Liver (tissue), 9 donors: Measurements from ENCODE around the gene RXRB. TPM values are rescaled to one million over a fixed set of nuclear protein-coding genes. Genes with fewer than 3 reads are reported as not detected.

Experiments
- DNase-seq: peaks from one replicate; pipeline ENCODE4 v3.0.0-alpha.2; 2017; ENCODE audit warnings: low spot score
- H3K27ac ChIP-seq, 2 donors: one replicate each; pipeline ENCODE4 v1.7.0; 2013; ENCODE audit warnings: inconsistent platforms in 2 of 2, low read length in 2 of 2, control low read depth in 1 of 2, low read depth in 1 of 2, mild to moderate bottlenecking in 1 of 2
- H3K27me3 ChIP-seq, 4 donors: one replicate each; pipeline versions ENCODE4 v1.6.1 to v1.7.0; 2013; ENCODE audit warnings: low read length in 3 of 4, inconsistent platforms in 1 of 4, mild to moderate bottlenecking in 1 of 4, moderate library complexity in 1 of 4; ENCODE audit not compliant: control insufficient read depth in 4 of 4, insufficient read depth in 4 of 4
- H3K36me3 ChIP-seq, 4 donors: one replicate each; pipeline versions ENCODE4 v1.6.1 to v1.7.0; 2013; ENCODE audit warnings: low read length in 3 of 4, mild to moderate bottlenecking in 3 of 4, low read depth in 1 of 4, moderate library complexity in 1 of 4; ENCODE audit not compliant: control insufficient read depth in 4 of 4, insufficient read depth in 3 of 4
- H3K4me1 ChIP-seq, 4 donors: one replicate each; pipeline versions ENCODE4 v1.6.1 to v1.7.0; 2013; ENCODE audit warnings: low read length in 3 of 4, mild to moderate bottlenecking in 3 of 4, moderate library complexity in 1 of 4; ENCODE audit not compliant: control insufficient read depth in 4 of 4, insufficient read depth in 4 of 4
- H3K4me3 ChIP-seq, 3 donors: one replicate each; pipeline versions ENCODE4 v1.6.1 to v1.7.0; 2013; ENCODE audit warnings: low read length in 3 of 3, control low read depth in 1 of 3, low read depth in 1 of 3, mild to moderate bottlenecking in 1 of 3
- H3K9ac ChIP-seq, 2 donors: one replicate each; pipeline ENCODE4 v1.7.0; 2013; ENCODE audit warnings: low read length in 2 of 2, mild to moderate bottlenecking in 2 of 2, moderate library complexity in 2 of 2, control low read depth in 1 of 2, low read depth in 1 of 2
- H3K9me3 ChIP-seq, 4 donors: one replicate each; pipeline versions ENCODE4 v1.6.1 to v1.7.0; 2013; ENCODE audit warnings: low read length in 3 of 4; ENCODE audit not compliant: control insufficient read depth in 4 of 4
- EGR1 ChIP-seq, 2 donors: IDR thresholded peaks; 2 replicates each; pipeline ENCODE4 v1.6.1; 2016 to 2018; ENCODE audit warnings: antibody characterized with exemption in 2 of 2, low read depth in 2 of 2
- FOXA1 ChIP-seq: IDR thresholded peaks from 2 replicates; pipeline ENCODE4 v1.6.1; 2016; ENCODE audit warnings: antibody characterized with exemption
- FOXA2 ChIP-seq: IDR thresholded peaks from 2 replicates; pipeline ENCODE4 v1.6.1; 2016; ENCODE audit warnings: antibody characterized with exemption
- GABPA ChIP-seq, 2 donors: IDR thresholded peaks in 1 of 2; conservative IDR thresholded peaks in 1 of 2; 2 replicates each; pipeline ENCODE4 v1.6.1; 2016; ENCODE audit warnings: antibody characterized with exemption in 2 of 2, mild to moderate bottlenecking in 1 of 2, moderate library complexity in 1 of 2
- HNF4A ChIP-seq, 2 donors: conservative IDR thresholded peaks; 2 replicates each; pipeline ENCODE4 v1.6.1; 2016; ENCODE audit warnings: antibody characterized with exemption in 2 of 2, mild to moderate bottlenecking in 2 of 2
- HNF4G ChIP-seq: IDR thresholded peaks from 2 replicates; pipeline ENCODE4 v1.6.1; 2016; ENCODE audit warnings: antibody characterized with exemption
- JUND ChIP-seq, 2 donors: IDR thresholded peaks; 2 replicates each; pipeline ENCODE4 v1.6.1; 2016; ENCODE audit warnings: antibody characterized with exemption in 2 of 2
- NR2F2 ChIP-seq: IDR thresholded peaks from 2 replicates; pipeline ENCODE4 v1.6.1; 2016; ENCODE audit warnings: antibody characterized with exemption
- RAD21 ChIP-seq, 2 donors: IDR thresholded peaks; 2 replicates each; pipeline ENCODE4 v1.6.1; 2016; ENCODE audit warnings: antibody characterized with exemption in 2 of 2, mild to moderate bottlenecking in 2 of 2
- RXRA ChIP-seq, 2 donors: IDR thresholded peaks; 2 replicates each; pipeline ENCODE4 v1.6.1; 2017 to 2018; ENCODE audit warnings: antibody characterized with exemption in 2 of 2, mild to moderate bottlenecking in 1 of 2
- SP1 ChIP-seq: IDR thresholded peaks from 2 replicates; pipeline ENCODE4 v1.6.1; 2018; ENCODE audit warnings: antibody characterized with exemption, mild to moderate bottlenecking
- TAF1 ChIP-seq: conservative IDR thresholded peaks from 2 replicates; pipeline ENCODE4 v1.6.1; 2016; ENCODE audit warnings: antibody characterized with exemption, mild to moderate bottlenecking
- YY1 ChIP-seq: IDR thresholded peaks from 2 replicates; pipeline ENCODE4 v1.6.1; 2016; ENCODE audit warnings: antibody characterized with exemption, mild to moderate bottlenecking
- WGBS: extraction: QIAGEN DNeasy Blood & Tissue Kit; methylation state at CpG from one replicate; pipeline ENCODE4 v1.1.7; 2013; 5-methylcytosine and 5-hydroxymethylcytosine counted together
- polyA plus RNA-seq, 2 donors: library from polyadenylated mRNA; stranded (reverse) in 1 of 2; unstranded in 1 of 2; fragments of 200-250 nt in 1 of 2; fragments of >200 nt in 1 of 2; fragmentation: Nextera tagmentation in 1 of 2; extraction: Ambion mirVana in 1 of 2; gene quantifications; one replicate each; pipeline versions ENCODE4 v1.2.1 to v1.2.3, GENCODE V29; 2013 to 2015
- total RNA-seq, 2 donors: library from RNA; depleted of rRNA; stranded (reverse); fragments of >200 nt; gene quantifications; one replicate each; pipeline ENCODE4 v1.2.3, GENCODE V29; 2014
- TF ChIP-seq, protein P1 (sequence below): IDR thresholded peaks from 2 replicates; pipeline ENCODE4 v1.6.1; 2016; ENCODE audit warnings: antibody characterized with exemption, mild to moderate bottlenecking
- TF ChIP-seq, protein P2 (sequence below): IDR thresholded peaks from 2 replicates; pipeline ENCODE4 v1.6.1; 2016; ENCODE audit warnings: antibody characterized with exemption
- TF ChIP-seq, protein P3 (sequence below): IDR thresholded peaks from 2 replicates; pipeline ENCODE4 v1.6.1; 2016; ENCODE audit warnings: antibody characterized with exemption
- TF ChIP-seq, protein P4 (sequence below): IDR thresholded peaks from 2 replicates; pipeline ENCODE4 v1.6.1; 2016; ENCODE audit warnings: antibody characterized with exemption
- TF ChIP-seq, protein P5 (sequence below): fragments of 150-350 bp; IDR thresholded peaks from 2 replicates; pipeline ENCODE4 v1.5.1; 2017; ENCODE audit warnings: improper control_type of control experiment, low read depth, low read length; ENCODE audit not compliant: missing input control
- donor health status: healthy.
- donor health status: healthy.
- donor health status: healthy.
- donor health status: healthy.
- donor health status: healthy.

RXRB gene
- total and polyA plus RNA-seq, 4 donors = 7.7 to 19.4 (median 11.7) TPM

DNA sequence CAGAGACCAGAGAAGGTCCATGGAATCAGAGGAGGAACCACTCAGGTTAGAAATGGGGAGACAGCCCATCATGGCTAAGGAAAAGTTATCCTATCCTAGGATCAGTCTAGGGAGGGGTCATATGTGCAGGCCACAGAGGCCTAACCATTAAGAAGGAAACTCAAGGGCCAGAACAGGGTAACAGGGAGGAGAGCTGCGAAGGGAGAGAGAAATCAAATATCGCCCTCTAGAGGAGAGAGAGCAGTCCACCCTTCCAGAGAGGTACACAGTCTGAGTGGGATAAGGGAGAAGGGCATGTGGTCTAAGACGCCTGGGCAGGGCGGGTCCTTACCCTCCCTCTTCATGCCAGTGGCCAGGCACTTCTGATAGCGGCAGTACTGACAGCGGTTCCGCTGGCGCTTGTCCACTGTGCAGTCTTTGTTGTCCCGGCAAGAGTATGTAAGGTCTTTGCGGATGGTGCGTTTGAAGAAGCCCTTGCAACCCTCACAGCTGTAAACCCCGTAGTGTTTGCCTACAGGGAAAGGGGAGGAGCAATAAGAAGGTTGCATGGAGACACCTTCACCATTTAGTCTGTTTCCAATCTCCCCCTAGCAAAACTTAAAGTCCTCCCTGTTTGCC, 2.9 kb downstream of the RXRB start:
- Histone ChIP-seq H3K9me3 (no peaks in the 10 kb centered on the region), H3K27ac (no peak overlapping the region), H3K27me3 (no peaks in the 10 kb centered on the region), H3K9ac (no peak overlapping the region), H3K4me3 (no peak overlapping the region), H3K4me1 (peaks cover 8 to 63% (median 51%) of the 10 kb centered on the region in 4 donors), H3K36me3 (peaks cover 0 to 36% (median 28%) of the 10 kb centered on the region in 4 donors)
- no peak for TF ChIP-seq SP1
- TF ChIP-seq, protein P1, sequence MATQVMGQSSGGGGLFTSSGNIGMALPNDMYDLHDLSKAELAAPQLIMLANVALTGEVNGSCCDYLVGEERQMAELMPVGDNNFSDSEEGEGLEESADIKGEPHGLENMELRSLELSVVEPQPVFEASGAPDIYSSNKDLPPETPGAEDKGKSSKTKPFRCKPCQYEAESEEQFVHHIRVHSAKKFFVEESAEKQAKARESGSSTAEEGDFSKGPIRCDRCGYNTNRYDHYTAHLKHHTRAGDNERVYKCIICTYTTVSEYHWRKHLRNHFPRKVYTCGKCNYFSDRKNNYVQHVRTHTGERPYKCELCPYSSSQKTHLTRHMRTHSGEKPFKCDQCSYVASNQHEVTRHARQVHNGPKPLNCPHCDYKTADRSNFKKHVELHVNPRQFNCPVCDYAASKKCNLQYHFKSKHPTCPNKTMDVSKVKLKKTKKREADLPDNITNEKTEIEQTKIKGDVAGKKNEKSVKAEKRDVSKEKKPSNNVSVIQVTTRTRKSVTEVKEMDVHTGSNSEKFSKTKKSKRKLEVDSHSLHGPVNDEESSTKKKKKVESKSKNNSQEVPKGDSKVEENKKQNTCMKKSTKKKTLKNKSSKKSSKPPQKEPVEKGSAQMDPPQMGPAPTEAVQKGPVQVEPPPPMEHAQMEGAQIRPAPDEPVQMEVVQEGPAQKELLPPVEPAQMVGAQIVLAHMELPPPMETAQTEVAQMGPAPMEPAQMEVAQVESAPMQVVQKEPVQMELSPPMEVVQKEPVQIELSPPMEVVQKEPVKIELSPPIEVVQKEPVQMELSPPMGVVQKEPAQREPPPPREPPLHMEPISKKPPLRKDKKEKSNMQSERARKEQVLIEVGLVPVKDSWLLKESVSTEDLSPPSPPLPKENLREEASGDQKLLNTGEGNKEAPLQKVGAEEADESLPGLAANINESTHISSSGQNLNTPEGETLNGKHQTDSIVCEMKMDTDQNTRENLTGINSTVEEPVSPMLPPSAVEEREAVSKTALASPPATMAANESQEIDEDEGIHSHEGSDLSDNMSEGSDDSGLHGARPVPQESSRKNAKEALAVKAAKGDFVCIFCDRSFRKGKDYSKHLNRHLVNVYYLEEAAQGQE = no peak
- TF ChIP-seq NR2F2 = no peak
- TF ChIP-seq, protein P2, sequence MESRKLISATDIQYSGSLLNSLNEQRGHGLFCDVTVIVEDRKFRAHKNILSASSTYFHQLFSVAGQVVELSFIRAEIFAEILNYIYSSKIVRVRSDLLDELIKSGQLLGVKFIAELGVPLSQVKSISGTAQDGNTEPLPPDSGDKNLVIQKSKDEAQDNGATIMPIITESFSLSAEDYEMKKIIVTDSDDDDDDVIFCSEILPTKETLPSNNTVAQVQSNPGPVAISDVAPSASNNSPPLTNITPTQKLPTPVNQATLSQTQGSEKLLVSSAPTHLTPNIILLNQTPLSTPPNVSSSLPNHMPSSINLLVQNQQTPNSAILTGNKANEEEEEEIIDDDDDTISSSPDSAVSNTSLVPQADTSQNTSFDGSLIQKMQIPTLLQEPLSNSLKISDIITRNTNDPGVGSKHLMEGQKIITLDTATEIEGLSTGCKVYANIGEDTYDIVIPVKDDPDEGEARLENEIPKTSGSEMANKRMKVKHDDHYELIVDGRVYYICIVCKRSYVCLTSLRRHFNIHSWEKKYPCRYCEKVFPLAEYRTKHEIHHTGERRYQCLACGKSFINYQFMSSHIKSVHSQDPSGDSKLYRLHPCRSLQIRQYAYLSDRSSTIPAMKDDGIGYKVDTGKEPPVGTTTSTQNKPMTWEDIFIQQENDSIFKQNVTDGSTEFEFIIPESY = no peak
- peak; percentile 63 to 76 for TF ChIP-seq RAD21 (IDR thresholded peaks at IDR 0.05)
- no peak for TF ChIP-seq FOXA2
- TF ChIP-seq RXRA (IDR thresholded peaks at IDR 0.05) = peak in 1 of 2 donors; percentile 18
- TF ChIP-seq, protein P3, sequence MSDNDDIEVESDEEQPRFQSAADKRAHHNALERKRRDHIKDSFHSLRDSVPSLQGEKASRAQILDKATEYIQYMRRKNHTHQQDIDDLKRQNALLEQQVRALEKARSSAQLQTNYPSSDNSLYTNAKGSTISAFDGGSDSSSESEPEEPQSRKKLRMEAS = no peak
- no peak for TF ChIP-seq GABPA (IDR thresholded peaks at IDR 0.05 in 1 of 2, conservative IDR thresholded peaks at IDR 0.05 in 1 of 2)
- no peak for TF ChIP-seq HNF4G
- TF ChIP-seq, protein P4, sequence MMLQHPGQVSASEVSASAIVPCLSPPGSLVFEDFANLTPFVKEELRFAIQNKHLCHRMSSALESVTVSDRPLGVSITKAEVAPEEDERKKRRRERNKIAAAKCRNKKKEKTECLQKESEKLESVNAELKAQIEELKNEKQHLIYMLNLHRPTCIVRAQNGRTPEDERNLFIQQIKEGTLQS = no peak
- no peak for TF ChIP-seq JUND (IDR thresholded peaks at IDR 0.05)
- no peak for TF ChIP-seq TAF1
- TF ChIP-seq YY1 = no peak
- no peak for TF ChIP-seq HNF4A (conservative IDR thresholded peaks at IDR 0.05)
- TF ChIP-seq, protein P5, sequence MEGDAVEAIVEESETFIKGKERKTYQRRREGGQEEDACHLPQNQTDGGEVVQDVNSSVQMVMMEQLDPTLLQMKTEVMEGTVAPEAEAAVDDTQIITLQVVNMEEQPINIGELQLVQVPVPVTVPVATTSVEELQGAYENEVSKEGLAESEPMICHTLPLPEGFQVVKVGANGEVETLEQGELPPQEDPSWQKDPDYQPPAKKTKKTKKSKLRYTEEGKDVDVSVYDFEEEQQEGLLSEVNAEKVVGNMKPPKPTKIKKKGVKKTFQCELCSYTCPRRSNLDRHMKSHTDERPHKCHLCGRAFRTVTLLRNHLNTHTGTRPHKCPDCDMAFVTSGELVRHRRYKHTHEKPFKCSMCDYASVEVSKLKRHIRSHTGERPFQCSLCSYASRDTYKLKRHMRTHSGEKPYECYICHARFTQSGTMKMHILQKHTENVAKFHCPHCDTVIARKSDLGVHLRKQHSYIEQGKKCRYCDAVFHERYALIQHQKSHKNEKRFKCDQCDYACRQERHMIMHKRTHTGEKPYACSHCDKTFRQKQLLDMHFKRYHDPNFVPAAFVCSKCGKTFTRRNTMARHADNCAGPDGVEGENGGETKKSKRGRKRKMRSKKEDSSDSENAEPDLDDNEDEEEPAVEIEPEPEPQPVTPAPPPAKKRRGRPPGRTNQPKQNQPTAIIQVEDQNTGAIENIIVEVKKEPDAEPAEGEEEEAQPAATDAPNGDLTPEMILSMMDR = peak; percentile 55
- TF ChIP-seq EGR1 (IDR thresholded peaks at IDR 0.05; ENCODE audit: low read depth in 2 of 2) = no peak
- no peak for TF ChIP-seq FOXA1
- WGBS = 37% methylated on average over 12 of the region's 12 CpGs
- peak; percentile 50 for DNase-seq
